Subcutaneous abdominal adipose tissue (tissue), 5 donors: Measurements from ENCODE around the gene BRICD5.

Experiments used
- H3K27ac ChIP-seq: one replicate; pipeline ENCODE4 v1.7.0; 2013; ENCODE audit warnings: low read depth, mild to moderate bottlenecking, inconsistent platforms, low read length, moderate library complexity
- H3K27me3 ChIP-seq, 5 donors: one replicate each; pipeline ENCODE4 v1.7.0; 2013; ENCODE audit warnings: low read length in 5 of 5, inconsistent platforms in 1 of 5; ENCODE audit not compliant: control insufficient read depth in 5 of 5, insufficient read depth in 4 of 5
- H3K36me3 ChIP-seq, 5 donors: one replicate each; pipeline ENCODE4 v1.7.0; 2013; ENCODE audit warnings: low read length in 5 of 5; ENCODE audit not compliant: control insufficient read depth in 5 of 5, insufficient read depth in 5 of 5
- H3K4me1 ChIP-seq, 5 donors: one replicate each; pipeline ENCODE4 v1.7.0; 2013; ENCODE audit warnings: low read length in 5 of 5, mild to moderate bottlenecking in 3 of 5, moderate library complexity in 1 of 5; ENCODE audit not compliant: control insufficient read depth in 5 of 5, insufficient read depth in 5 of 5
- H3K4me3 ChIP-seq, 5 donors: one replicate each; pipeline ENCODE4 v1.7.0; 2013; ENCODE audit warnings: low read length in 5 of 5, low read depth in 1 of 5
- H3K9ac ChIP-seq, 5 donors: one replicate each; pipeline ENCODE4 v1.7.0; 2013; ENCODE audit warnings: low read length in 5 of 5, mild to moderate bottlenecking in 4 of 5, moderate library complexity in 3 of 5
- H3K9me3 ChIP-seq, 5 donors: one replicate each; pipeline ENCODE4 v1.7.0; 2013; ENCODE audit warnings: low read length in 5 of 5; ENCODE audit not compliant: control insufficient read depth in 5 of 5
- donor health status: healthy.
- donor health status: healthy.
- donor health status: healthy.
- donor health status: healthy.
- donor health status: healthy.

BRICD5 gene

GRCh38 chr16:2209258-2210008 is 1.2 kb downstream of the BRICD5 start:
- Histone ChIP-seq H3K9ac (no peak overlapping the region), H3K4me3 (no peak overlapping the region), H3K36me3 (peaks cover 0 to 48% (median 31%) of the 10 kb centered on the region in 5 donors), H3K4me1 (peaks cover 12 to 46% (median 42%) of the 10 kb centered on the region in 5 donors), H3K27ac (no peak overlapping the region), H3K27me3 (no peaks in the 10 kb centered on the region), H3K9me3 (no peaks in the 10 kb centered on the region)

- H3K4me3 ChIP-seq = no peak overlapping the region
- no peak overlapping the region for H3K9ac ChIP-seq
- H3K27ac ChIP-seq = no peak overlapping the region
- H3K4me1 ChIP-seq = peaks cover 12 to 44% (median 37%) of the 10 kb centered on the region in 5 donors
- H3K27me3 ChIP-seq = no peaks in the 10 kb centered on the region
- H3K9me3 ChIP-seq = no peaks in the 10 kb centered on the region
- peaks cover 0 to 48% (median 31%) of the 10 kb centered on the region in 5 donors for H3K36me3 ChIP-seq
These were observed 1.9 kb downstream of the BRICD5 start for GRCh38 chr16:2208772-2209171.

- no peaks in the 10 kb centered on the region for H3K9me3 ChIP-seq
- H3K36me3 ChIP-seq = peaks cover 0 to 48% (median 31%) of the 10 kb centered on the region in 5 donors
- H3K27ac ChIP-seq = no peak overlapping the region
- peaks cover 7 to 39% (median 33%) of the 10 kb centered on the region in 5 donors for H3K4me1 ChIP-seq
- H3K9ac ChIP-seq = no peak overlapping the region
- no peak overlapping the region for H3K4me3 ChIP-seq
- no peaks in the 10 kb centered on the region for H3K27me3 ChIP-seq
These were observed 2.4 kb downstream of the BRICD5 start for GRCh38 chr16:2208308-2208707.

GRCh38 chr16:2207872-2208271 is 2.8 kb downstream of the BRICD5 start:
- peaks cover 0 to 48% (median 31%) of the 10 kb centered on the region in 5 donors for H3K36me3 ChIP-seq
- no peak overlapping the region for H3K9ac ChIP-seq
- no peak overlapping the region for H3K4me3 ChIP-seq
- peaks cover 7 to 35% (median 28%) of the 10 kb centered on the region in 5 donors for H3K4me1 ChIP-seq
- H3K27me3 ChIP-seq = no peaks in the 10 kb centered on the region
- no peaks in the 10 kb centered on the region for H3K9me3 ChIP-seq
- no peak overlapping the region for H3K27ac ChIP-seq

- H3K27ac ChIP-seq = no peak overlapping the region
- no peak overlapping the region for H3K4me3 ChIP-seq
- no peak overlapping the region for H3K9ac ChIP-seq
- no peaks in the 10 kb centered on the region for H3K27me3 ChIP-seq
- H3K9me3 ChIP-seq = no peaks in the 10 kb centered on the region
- peaks cover 6 to 25% (median 21%) of the 10 kb centered on the region in 5 donors for H3K4me1 ChIP-seq
- H3K36me3 ChIP-seq = peaks cover 0 to 40% (median 31%) of the 10 kb centered on the region in 5 donors
These were observed 3.8 kb downstream of the BRICD5 start for GRCh38 chr16:2206780-2207433.

GRCh38 chr16:2206420-2206779 is 4.3 kb downstream of the BRICD5 start:
- Histone ChIP-seq H3K4me1 (peaks cover 6 to 22% (median 21%) of the 10 kb centered on the region in 5 donors), H3K9ac (peak overlapping the region in 3 of 5 donors; percentile 56 to 95 (median 93)), H3K36me3 (peaks cover 0 to 40% (median 31%) of the 10 kb centered on the region in 5 donors), H3K27me3 (no peaks in the 10 kb centered on the region), H3K9me3 (no peaks in the 10 kb centered on the region), H3K27ac (no peak overlapping the region), H3K4me3 (peak overlapping the region; percentile 57 to 98 (median 91))

GRCh38 chr16:2205967-2206313 is 4.7 kb downstream of the BRICD5 start:
- peak overlapping the region in 4 of 5 donors; percentile 56 to 95 (median 94) for H3K9ac ChIP-seq
- no peaks in the 10 kb centered on the region for H3K27me3 ChIP-seq
- H3K4me1 ChIP-seq = peaks cover 6 to 22% (median 21%) of the 10 kb centered on the region in 5 donors
- peak overlapping the region; percentile 84 for H3K27ac ChIP-seq
- H3K4me3 ChIP-seq = peak overlapping the region; percentile 66 to 98 (median 91)
- H3K9me3 ChIP-seq = no peaks in the 10 kb centered on the region
- H3K36me3 ChIP-seq = peaks cover 0 to 40% (median 31%) of the 10 kb centered on the region in 5 donors

GRCh38 chr16:2205104-2205966 is 5.3 kb downstream of the BRICD5 start, which contains the start of gene MLST8:
MLST8 (plus strand) TSS chr16:2205454; CDS start chr16:2206086, 632 bp downstream.
- no peaks in the 10 kb centered on the region for H3K9me3 ChIP-seq
- H3K4me3 ChIP-seq = peak within 1 kb of the TSS; percentile 66 to 98 (median 91)
- H3K36me3 ChIP-seq = peaks cover 0 to 37% (median 31%) of the 10 kb centered on the region in 5 donors
- H3K9ac ChIP-seq = peak within 1 kb of the TSS in 4 of 5 donors; percentile 88 to 95 (median 94)
- peak within 1 kb of the TSS; percentile 84 for H3K27ac ChIP-seq
- no peaks in the 10 kb centered on the region for H3K27me3 ChIP-seq
- peaks cover 6 to 22% (median 21%) of the 10 kb centered on the region in 5 donors for H3K4me1 ChIP-seq

GRCh38 chr16:2204416-2205103 is 6.1 kb downstream of the BRICD5 start:
- H3K4me1 ChIP-seq = peaks cover 6 to 22% (median 21%) of the 10 kb centered on the region in 5 donors
- H3K27ac ChIP-seq = peak overlapping the region; percentile 84
- no peaks in the 10 kb centered on the region for H3K27me3 ChIP-seq
- H3K9me3 ChIP-seq = no peaks in the 10 kb centered on the region
- peak overlapping the region in 4 of 5 donors; percentile 59 to 95 (median 94) for H3K9ac ChIP-seq
- peak overlapping the region; percentile 48 to 98 (median 91) for H3K4me3 ChIP-seq
- H3K36me3 ChIP-seq = peaks cover 0 to 30% (median 24%) of the 10 kb centered on the region in 5 donors
